ENCODE measurements around the gene RICTOR. TPM values are rescaled to one million over a fixed set of nuclear protein-coding genes. Genes with fewer than 3 reads are reported as not detected.

RICTOR gene
- total RNA-seq, 1 donor from 2014 or later, result 23.6 TPM

DNA sequence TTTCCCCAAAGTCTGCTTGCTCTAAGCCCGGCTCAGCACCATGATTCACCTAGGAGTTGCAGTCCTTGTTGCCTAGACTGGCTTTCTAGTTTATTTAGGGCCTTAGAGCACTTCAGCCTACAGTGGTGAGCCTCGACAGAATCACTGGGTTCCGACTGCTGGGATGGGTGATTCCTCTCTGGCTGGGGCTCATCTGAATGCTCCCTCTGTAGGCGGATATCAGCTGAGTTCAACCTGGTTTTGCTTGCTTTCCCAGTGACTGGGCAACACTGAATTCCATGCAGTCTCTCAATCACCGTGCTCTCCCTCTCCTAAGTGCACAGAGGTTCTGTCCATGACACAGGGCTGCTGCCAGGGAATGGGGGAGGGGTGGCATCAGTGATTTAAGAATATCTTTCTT is 174.3 kb downstream of the RICTOR start:
- no peak for TF ChIP-seq CTCF (IDR thresholded peaks at IDR 0.05)
- no peak overlapping the region for H3K4me3 Mint-ChIP-seq (ENCODE audit: unreplicated experiment)
- H3K27me3 Mint-ChIP-seq (ENCODE audit: low read depth), result no peaks in the 10 kb centered on the region
- H3K4me1 Mint-ChIP-seq (ENCODE audit: low read depth), result no peaks in the 10 kb centered on the region
- no peak overlapping the region for H3K27ac Mint-ChIP-seq (ENCODE audit: unreplicated experiment)
- peaks cover 35% of the 10 kb centered on the region for H3K36me3 Mint-ChIP-seq (ENCODE audit: low read depth)
- no peak for DNase-seq (ENCODE audit: low spot score)
- H3K9me3 Mint-ChIP-seq (ENCODE audit: low read depth), result peaks cover 39% of the 10 kb centered on the region

DNA sequence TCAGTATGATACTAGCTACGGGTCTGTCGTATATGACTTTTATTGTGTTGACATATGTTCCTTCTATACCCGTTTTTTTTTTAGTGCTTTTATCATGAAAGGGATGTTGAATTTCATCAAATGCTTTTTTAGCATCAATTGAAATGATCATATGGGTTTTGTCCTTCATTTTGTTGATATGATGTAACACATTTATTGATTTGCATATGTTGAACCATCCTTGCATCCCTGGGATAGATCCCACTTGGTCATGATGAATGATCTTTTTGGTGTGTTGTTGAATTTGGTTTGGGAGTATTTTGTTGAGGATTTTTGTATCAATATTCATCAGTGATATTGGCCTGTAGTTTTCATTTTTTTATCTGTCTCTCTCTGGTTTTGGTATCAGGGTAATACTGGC is 177.4 kb downstream of the RICTOR start:
- Mint-ChIP-seq H3K27me3 (ENCODE audit: low read depth) (no peaks in the 10 kb centered on the region), H3K9me3 (ENCODE audit: low read depth) (peaks cover 39% of the 10 kb centered on the region), H3K4me1 (ENCODE audit: low read depth) (no peaks in the 10 kb centered on the region), H3K27ac (ENCODE audit: unreplicated experiment) (no peak overlapping the region), H3K36me3 (ENCODE audit: low read depth) (peaks cover 26% of the 10 kb centered on the region), H3K4me3 (ENCODE audit: unreplicated experiment) (no peak overlapping the region)
- DNase-seq (ENCODE audit: low spot score), result no peak
- no peak for TF ChIP-seq CTCF (IDR thresholded peaks at IDR 0.05)

- peaks cover 26% of the 10 kb centered on the region for H3K36me3 Mint-ChIP-seq (ENCODE audit: low read depth)
- no peaks in the 10 kb centered on the region for H3K27me3 Mint-ChIP-seq (ENCODE audit: low read depth)
- H3K27ac Mint-ChIP-seq (ENCODE audit: unreplicated experiment), result no peak overlapping the region
- no peak overlapping the region for H3K4me3 Mint-ChIP-seq (ENCODE audit: unreplicated experiment)
- no peak for TF ChIP-seq CTCF (IDR thresholded peaks at IDR 0.05)
- H3K9me3 Mint-ChIP-seq (ENCODE audit: low read depth), result peaks cover 34% of the 10 kb centered on the region
- no peak for DNase-seq (ENCODE audit: low spot score)
- no peaks in the 10 kb centered on the region for H3K4me1 Mint-ChIP-seq (ENCODE audit: low read depth)
These were observed 181.8 kb downstream of the RICTOR start for GRCh38 chr5:38892363-38892762.

DNA sequence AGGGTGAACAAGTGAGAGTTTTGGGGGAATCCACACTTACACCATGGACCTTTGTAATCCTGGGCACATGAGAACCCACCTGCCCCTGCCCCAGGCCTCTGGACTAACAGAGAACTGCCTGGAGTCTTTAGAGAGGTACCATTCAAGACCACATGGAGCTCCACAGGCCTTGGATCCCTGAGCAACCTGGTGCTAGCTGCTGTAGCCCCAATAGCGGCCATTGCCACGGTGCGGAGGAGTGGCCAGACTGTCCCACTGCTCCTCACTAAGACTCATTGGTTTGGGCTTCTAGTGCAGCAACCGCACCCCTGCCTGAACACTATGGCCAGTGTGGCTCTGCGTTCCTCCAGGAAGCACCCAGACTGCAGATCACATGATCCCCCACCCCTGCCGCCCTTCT is 182.6 kb downstream of the RICTOR start:
- no peak for DNase-seq (ENCODE audit: low spot score)
- no peaks in the 10 kb centered on the region for H3K27me3 Mint-ChIP-seq (ENCODE audit: low read depth)
- TF ChIP-seq CTCF (IDR thresholded peaks at IDR 0.05), result no peak
- H3K36me3 Mint-ChIP-seq (ENCODE audit: low read depth), result peaks cover 23% of the 10 kb centered on the region
- peaks cover 28% of the 10 kb centered on the region for H3K9me3 Mint-ChIP-seq (ENCODE audit: low read depth)
- no peak overlapping the region for H3K4me3 Mint-ChIP-seq (ENCODE audit: unreplicated experiment)
- H3K27ac Mint-ChIP-seq (ENCODE audit: unreplicated experiment), result no peak overlapping the region
- no peaks in the 10 kb centered on the region for H3K4me1 Mint-ChIP-seq (ENCODE audit: low read depth)

- peaks cover 36% of the 10 kb centered on the region for H3K36me3 Mint-ChIP-seq (ENCODE audit: low read depth)
- H3K4me3 Mint-ChIP-seq (ENCODE audit: unreplicated experiment), result no peak overlapping the region
- H3K9me3 Mint-ChIP-seq (ENCODE audit: low read depth), result peaks cover 8% of the 10 kb centered on the region
- TF ChIP-seq CTCF (IDR thresholded peaks at IDR 0.05), result no peak
- H3K27ac Mint-ChIP-seq (ENCODE audit: unreplicated experiment), result no peak overlapping the region
- H3K4me1 Mint-ChIP-seq (ENCODE audit: low read depth), result no peaks in the 10 kb centered on the region
- no peaks in the 10 kb centered on the region for H3K27me3 Mint-ChIP-seq (ENCODE audit: low read depth)
- no peak for DNase-seq (ENCODE audit: low spot score)
These were observed 184.8 kb downstream of the RICTOR start for GRCh38 chr5:38889424-38889823.

Measured in chondrocyte (in vitro differentiated cells).